Fibroblast of the aortic adventitia (primary cell): ENCODE measurements around the gene IQCK. TPM values are rescaled to one million over a fixed set of nuclear protein-coding genes. Genes with fewer than 3 reads are reported as not detected.

Experiments used
- DNase-seq: peaks from one replicate; pipeline ENCODE4 v3.0.0-alpha.2; 2010; ENCODE audit warnings: low read depth
- H3K4me3 ChIP-seq: 2 replicates; pipeline ENCODE4 v1.5.1; 2011; ENCODE audit warnings: low read depth, mild to moderate bottlenecking, control low read depth, low read length, moderate library complexity
- CTCF ChIP-seq: IDR thresholded peaks from 2 replicates; pipeline ENCODE4 v1.5.1; 2011; ENCODE audit warnings: mild to moderate bottlenecking, low read length, control low read depth, inconsistent platforms; ENCODE audit not compliant: insufficient read depth
- small RNA-seq: library from RNA; depleted of rRNA; stranded (forward); fragments of <200 nt; gene quantifications from one replicate; pipeline ENCODE3, GENCODE V24; 2012
- total RNA-seq: library from RNA; depleted of rRNA; stranded (reverse); fragments of >200 nt; gene quantifications from 2 replicates; pipeline ENCODE4 v1.2.3, GENCODE V29; 2012; ENCODE audit warnings: low replicate concordance

Gene IQCK
- total RNA-seq, 1 donor: 22.3 TPM

- TF ChIP-seq CTCF: no peak
- H3K4me3 ChIP-seq: no peak overlapping the region
- DNase-seq: no peak
These were observed 183.1 kb downstream of the IQCK start for GRCh38 chr16:19901164-19901563.

GRCh38 chr16:19907161-19907992, 189.3 kb downstream of the IQCK start:
- peak; percentile 100 for TF ChIP-seq CTCF
- H3K4me3 ChIP-seq: peak overlapping the region; percentile 9
- DNase-seq: peak; percentile 70

Small RNAs within 50 kb of the gene (small RNA-seq; reads per million reads assigned to genes)
- not detected for gene LARP7P2

Other genes starting within 250 kb of the IQCK start
- 34.3 and 59.9 TPM in 2 replicates for gene GDE1, start 196.2 kb upstream of the IQCK start, total RNA-seq
- 6.5 and 23.3 TPM in 2 replicates for gene CCP110, start 194.3 kb upstream of the IQCK start, total RNA-seq
- 67.1 and 67.7 TPM in 2 replicates for gene VPS35L, start 162.6 kb upstream of the IQCK start, total RNA-seq
- 12.7 and 63.0 TPM in 2 replicates for gene KNOP1, start within 50 bp of the IQCK start, total RNA-seq
- gene GPRC5B, start 166.6 kb downstream of the IQCK start, total RNA-seq: 20.2 and 47.4 TPM in 2 replicates